Suprapubic skin (tissue), 4 donors: ENCODE measurements around the gene PLXNB3.

Source experiments
- CTCF ChIP-seq, 2 donors: fragments of 200-600 bp in 1 of 2; fragments of 450-650 bp in 1 of 2; sonication (generic) in 1 of 2; IDR thresholded peaks; one replicate each; pipeline ENCODE4 v1.5.1; 2016 to 2019; ENCODE audit warnings: antibody characterized with exemption in 2 of 2, mild to moderate bottlenecking in 1 of 2, moderate library complexity in 1 of 2
- EP300 ChIP-seq: sonication (generic); formaldehyde crosslinking; IDR thresholded peaks from one replicate; pipeline ENCODE4 v1.6.1; 2017; ENCODE audit warnings: antibody characterized with exemption
- POLR2A ChIP-seq, 2 donors: fragments of 450-650 bp; IDR thresholded peaks; one replicate each; pipeline ENCODE4 v1.6.1; 2017; ENCODE audit warnings: antibody characterized with exemption in 2 of 2, mild to moderate bottlenecking in 2 of 2, moderate library complexity in 2 of 2
- POLR2AphosphoS5 ChIP-seq, 3 donors: sonication (generic); formaldehyde crosslinking; IDR thresholded peaks; one replicate each; pipeline ENCODE4 v1.6.1; 2017; ENCODE audit warnings: antibody characterized with exemption in 3 of 3

- TF ChIP-seq POLR2A (IDR thresholded peaks at IDR 0.05) = no peak
- TF ChIP-seq CTCF (IDR thresholded peaks at IDR 0.05) = no peak
- no peak for TF ChIP-seq EP300
- TF ChIP-seq POLR2AphosphoS5 (IDR thresholded peaks at IDR 0.05) = no peak
Observed at GRCh38 chrX:153736871-153737441, 27.1 kb upstream of the PLXNB3 start.
